ENCODE results near the gene DTD1.

GRCh38 chr20:18543216-18543615 is 44.6 kb upstream of the DTD1 start:
- TF ChIP-seq MAX (IDR thresholded peaks at IDR 0.05; ENCODE audit: low read depth) (no peak), CTCF (IDR thresholded peaks at IDR 0.05) (no peak), RFX5 (IDR thresholded peaks at IDR 0.05; ENCODE audit: low read length) (no peak), SIN3A (IDR thresholded peaks at IDR 0.05; ENCODE audit: borderline replicate concordance, low read depth, low read length) (no peak), EP300 (IDR thresholded peaks at IDR 0.05; ENCODE audit: borderline replicate concordance in 1 of 2, low read depth in 1 of 2, low read length in 1 of 2) (no peak), RAD21 (IDR thresholded peaks at IDR 0.05; ENCODE audit: low read length) (no peak), RCOR1 (IDR thresholded peaks at IDR 0.05; ENCODE audit: low read length) (no peak), POLR2AphosphoS5 (IDR thresholded peaks at IDR 0.05; ENCODE audit: low read depth, low read length) (no peak), PBX3 (IDR thresholded peaks at IDR 0.05) (no peak), FOXM1 (IDR thresholded peaks at IDR 0.05; ENCODE audit: low read depth) (no peak), JUND (IDR thresholded peaks at IDR 0.05) (no peak), MXI1 (IDR thresholded peaks at IDR 0.05; ENCODE audit: low read depth, low read length) (no peak), NFIC (IDR thresholded peaks at IDR 0.05; ENCODE audit: borderline replicate concordance) (no peak)
